ENCODE results near the gene NUP210.

The NUP210 gene

GRCh38 chr3:13276438-13277195, 143.5 kb downstream of the NUP210 start:
- no peak for DNase-seq (ENCODE audit: low spot score)

GRCh38 chr3:13275376-13276005, 144.6 kb downstream of the NUP210 start:
- no peak for DNase-seq (ENCODE audit: low spot score)

- no peak for DNase-seq (ENCODE audit: low spot score)
Measured at GRCh38 chr3:13274551-13275332, 145.4 kb downstream of the NUP210 start.

- DNase-seq (ENCODE audit: low spot score) = no peak
Measured at GRCh38 chr3:13274125-13274524, 146.0 kb downstream of the NUP210 start.

- no peak for DNase-seq (ENCODE audit: low spot score)
Measured at GRCh38 chr3:13273604-13274105, 146.5 kb downstream of the NUP210 start.

- no peak for DNase-seq (ENCODE audit: low spot score)
Measured at GRCh38 chr3:13272831-13273603, 147.1 kb downstream of the NUP210 start.

GRCh38 chr3:13269711-13270378, 150.3 kb downstream of the NUP210 start:
- no peak for DNase-seq (ENCODE audit: low spot score)

- DNase-seq (ENCODE audit: low spot score) = no peak
Measured at GRCh38 chr3:13268961-13269441, 151.1 kb downstream of the NUP210 start.

- DNase-seq (ENCODE audit: low spot score) = no peak
Measured at GRCh38 chr3:13268120-13268519, 152.0 kb downstream of the NUP210 start.

GRCh38 chr3:13266651-13267362, 153.3 kb downstream of the NUP210 start:
- DNase-seq (ENCODE audit: low spot score) = no peak

Small RNA genes lying within 50 kb of the gene (small RNA-seq; reads per million reads assigned to genes)
- 0 reads per million in 2 experiments for gene AC027124.2
